ENCODE data around the gene LYG2. TPM values are rescaled to one million over a fixed set of nuclear protein-coding genes. Genes with fewer than 3 reads are reported as not detected.
"Not testable (repeated sequence)": the region's sequence is repeated elsewhere in the genome, so short reads cannot be mapped to it uniquely, and the experiment has no call there.

The LYG2 gene, protein sequence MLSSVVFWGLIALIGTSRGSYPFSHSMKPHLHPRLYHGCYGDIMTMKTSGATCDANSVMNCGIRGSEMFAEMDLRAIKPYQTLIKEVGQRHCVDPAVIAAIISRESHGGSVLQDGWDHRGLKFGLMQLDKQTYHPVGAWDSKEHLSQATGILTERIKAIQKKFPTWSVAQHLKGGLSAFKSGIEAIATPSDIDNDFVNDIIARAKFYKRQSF
- not detected in 2 replicates for total RNA-seq (2014; rRNA removed; shearing (Covaris generic); ENCODE audit: low replicate concordance)

GRCh38 chr2:99255491-99256318, at the start of gene LYG2:
LYG2 (minus strand) TSS chr2:99255666; CDS start chr2:99254260, 1,406 bp downstream.
- in situ Hi-C loops (cut with HindIII; ENCODE audit: low pct_unique_long_range_greater_than_20kb, low sequenced_read_pairs) = no loop called here
- no peak for DNase-seq (ENCODE audit: low read depth)

GRCh38 chr2:99301097-99301496, 45.6 kb upstream of the LYG2 start, which contains the start of gene LYG1:
LYG1 (minus strand) TSS chr2:99301197; CDS start chr2:99295670, 5,527 bp downstream.
- in situ Hi-C loops (cut with HindIII; ENCODE audit: low pct_unique_long_range_greater_than_20kb, low sequenced_read_pairs); DNase-seq (ENCODE audit: low read depth): not testable (repeated sequence)

GRCh38 chr2:99299580-99299979, 44.1 kb upstream of the LYG2 start:
- in situ Hi-C loops (cut with HindIII; ENCODE audit: low pct_unique_long_range_greater_than_20kb, low sequenced_read_pairs) = no loop called here
- DNase-seq (ENCODE audit: low read depth) = no peak

DNA sequence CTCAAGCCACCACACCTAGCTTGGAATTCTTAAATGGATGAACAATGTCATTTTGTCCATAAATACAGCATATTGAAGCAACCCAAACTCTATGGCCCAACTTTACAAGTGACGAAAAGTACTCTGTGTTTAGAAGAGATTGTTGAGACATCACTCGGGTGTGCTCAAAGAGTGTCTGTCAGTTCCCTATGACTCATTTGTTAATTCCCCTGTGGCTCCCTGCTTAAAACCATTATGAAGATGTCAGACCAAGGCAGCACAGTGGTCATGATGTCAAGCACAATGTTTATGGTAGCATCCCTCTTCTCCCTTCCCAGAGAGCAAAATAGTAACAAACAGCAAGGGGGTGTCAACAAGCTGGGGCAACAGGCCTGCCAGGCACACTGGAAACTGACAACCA, 42.5 kb upstream of the LYG2 start:
- no peak for DNase-seq (ENCODE audit: low read depth)
- in situ Hi-C loops (cut with HindIII; ENCODE audit: low pct_unique_long_range_greater_than_20kb, low sequenced_read_pairs) = no loop called here

DNA sequence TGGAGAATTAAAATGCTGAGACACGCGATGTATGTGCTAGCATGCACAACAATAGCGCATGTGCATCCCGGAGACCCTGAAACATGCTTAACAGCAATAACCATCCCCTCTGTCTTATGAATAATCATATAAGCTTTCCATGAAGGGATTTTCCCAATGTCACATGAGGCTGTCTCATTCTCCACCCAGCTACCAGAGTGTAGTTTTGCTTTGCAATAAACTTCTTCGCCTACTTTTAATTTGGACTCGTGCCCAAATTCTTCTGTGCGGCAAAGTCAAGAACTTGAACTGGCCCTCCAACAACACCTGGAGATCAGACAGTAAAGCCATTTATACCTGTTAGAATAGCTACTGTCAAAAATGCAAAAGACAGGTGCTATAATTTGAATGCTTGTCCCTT, 30.1 kb upstream of the LYG2 start:
- DNase-seq (ENCODE audit: low read depth) = peak; percentile 12
- in situ Hi-C loops (cut with HindIII; ENCODE audit: low pct_unique_long_range_greater_than_20kb, low sequenced_read_pairs) = no loop called here

GRCh38 chr2:99279969-99280695, 24.7 kb upstream of the LYG2 start:
- in situ Hi-C loops (cut with HindIII; ENCODE audit: low pct_unique_long_range_greater_than_20kb, low sequenced_read_pairs) = no loop called here
- DNase-seq (ENCODE audit: low read depth) = no peak

DNA sequence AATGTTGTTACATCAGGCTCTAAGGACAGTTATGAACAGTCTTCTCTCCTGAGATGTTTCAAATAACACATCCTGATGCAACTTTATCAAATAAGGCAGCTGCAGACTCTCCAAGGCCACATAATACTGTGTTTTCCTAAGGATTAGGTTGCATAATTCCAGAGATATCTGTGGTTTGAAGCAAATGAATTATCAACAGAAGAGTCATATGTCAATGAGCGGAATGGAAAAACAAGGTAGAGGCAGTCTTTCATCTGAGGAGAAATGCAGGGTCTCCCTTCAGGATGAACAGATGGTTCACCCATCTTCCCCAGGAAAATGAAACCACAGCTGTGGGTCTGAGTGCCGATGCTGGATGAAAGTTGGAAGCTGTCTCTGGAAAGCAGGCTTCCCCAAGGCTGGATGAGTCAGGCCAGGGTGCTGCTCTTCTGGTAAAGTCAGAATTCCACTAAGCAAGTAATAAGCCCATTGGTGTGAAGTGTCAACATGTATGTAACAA, 23.4 kb upstream of the LYG2 start:
- in situ Hi-C loops (cut with HindIII; ENCODE audit: low pct_unique_long_range_greater_than_20kb, low sequenced_read_pairs) = no loop called here

DNA sequence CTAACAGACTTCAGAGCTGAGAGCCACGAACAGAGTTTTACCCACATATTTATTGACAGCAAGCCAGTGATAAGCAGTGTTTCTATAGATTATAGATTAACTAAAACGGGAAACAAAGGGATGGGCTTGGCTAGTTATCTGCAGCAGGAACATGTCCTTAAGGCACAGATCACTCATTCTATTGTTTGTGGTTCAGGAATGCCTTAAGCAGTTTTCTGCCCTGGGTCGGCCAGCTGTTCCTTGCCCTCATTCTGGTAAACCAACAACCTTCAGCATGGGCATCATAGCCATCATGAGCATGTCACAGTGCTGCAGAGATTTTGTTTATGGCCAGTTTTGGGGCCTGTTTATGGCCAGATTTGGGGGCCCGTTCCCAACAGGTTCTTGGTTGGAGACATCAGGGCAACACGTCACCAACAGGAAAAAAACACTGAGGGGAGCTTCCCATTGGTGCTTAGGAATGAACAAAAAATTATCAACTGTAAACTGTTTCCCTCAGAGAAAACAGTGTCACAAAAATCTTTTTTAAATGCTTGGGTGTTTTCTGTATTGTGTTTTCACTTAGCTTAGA, 22.8 kb upstream of the LYG2 start:
- DNase-seq (ENCODE audit: low read depth); in situ Hi-C loops (cut with HindIII; ENCODE audit: low pct_unique_long_range_greater_than_20kb, low sequenced_read_pairs): not testable (repeated sequence)

More for the DNA sequence above, 23.4 kb upstream of the LYG2 start:
- DNase-seq (ENCODE audit: low read depth) = peak; percentile 62

- in situ Hi-C loops (cut with HindIII; ENCODE audit: low pct_unique_long_range_greater_than_20kb, low sequenced_read_pairs) = no loop called here
- no peak for DNase-seq (ENCODE audit: low read depth)
Observed at GRCh38 chr2:99275882-99276281, 20.4 kb upstream of the LYG2 start.

- in situ Hi-C loops (cut with HindIII; ENCODE audit: low pct_unique_long_range_greater_than_20kb, low sequenced_read_pairs) = no loop called here
- DNase-seq (ENCODE audit: low read depth) = no peak
Observed at GRCh38 chr2:99261242-99261641, 5.8 kb upstream of the LYG2 start.

- no peak for DNase-seq (ENCODE audit: low read depth)
- in situ Hi-C loops (cut with HindIII; ENCODE audit: low pct_unique_long_range_greater_than_20kb, low sequenced_read_pairs) = no loop called here
Observed at GRCh38 chr2:99260184-99260583, 4.7 kb upstream of the LYG2 start.

DNA sequence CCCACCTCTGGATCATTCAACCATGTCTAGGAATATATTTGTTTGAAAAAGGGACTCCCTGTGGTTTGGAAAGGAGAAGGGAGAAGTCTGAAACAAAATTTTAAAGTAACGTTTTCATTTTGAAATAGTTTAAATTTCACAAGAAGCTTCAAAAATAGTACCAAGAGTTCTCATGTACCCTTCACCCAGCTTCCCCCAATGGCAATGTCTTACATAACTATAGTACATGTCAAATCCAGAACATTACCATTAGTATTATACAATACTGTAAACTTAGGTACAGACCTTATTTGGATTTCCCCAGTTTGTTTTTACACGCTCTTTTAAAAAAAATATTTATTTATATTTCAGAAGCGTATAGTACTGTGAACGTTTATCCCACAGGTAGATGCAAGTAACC, 4.0 kb upstream of the LYG2 start:
- DNase-seq (ENCODE audit: low read depth) = no peak
- in situ Hi-C loops (cut with HindIII; ENCODE audit: low pct_unique_long_range_greater_than_20kb, low sequenced_read_pairs) = no loop called here

DNA sequence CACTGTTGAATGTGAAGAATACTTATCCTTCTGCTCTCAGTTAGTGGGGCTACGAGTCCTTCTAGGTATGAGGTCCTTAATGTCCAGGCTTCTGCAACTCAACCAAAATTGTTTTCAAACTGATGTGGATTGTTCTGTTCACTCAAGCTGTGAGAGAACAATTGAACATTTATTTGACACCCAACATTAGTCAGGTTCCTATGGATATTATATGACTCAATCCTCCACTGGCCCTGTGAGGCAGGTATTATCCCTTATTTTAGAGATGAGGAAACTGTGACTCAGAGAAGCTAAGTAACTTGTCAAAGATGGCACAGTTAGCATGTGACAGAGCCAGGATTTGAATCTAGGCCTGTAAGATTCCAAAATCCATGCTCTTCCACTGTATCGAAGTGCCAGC, 1.2 kb upstream of the LYG2 start:
- no peak for DNase-seq (ENCODE audit: low read depth)
- in situ Hi-C loops (cut with HindIII; ENCODE audit: low pct_unique_long_range_greater_than_20kb, low sequenced_read_pairs) = no loop called here

DNA sequence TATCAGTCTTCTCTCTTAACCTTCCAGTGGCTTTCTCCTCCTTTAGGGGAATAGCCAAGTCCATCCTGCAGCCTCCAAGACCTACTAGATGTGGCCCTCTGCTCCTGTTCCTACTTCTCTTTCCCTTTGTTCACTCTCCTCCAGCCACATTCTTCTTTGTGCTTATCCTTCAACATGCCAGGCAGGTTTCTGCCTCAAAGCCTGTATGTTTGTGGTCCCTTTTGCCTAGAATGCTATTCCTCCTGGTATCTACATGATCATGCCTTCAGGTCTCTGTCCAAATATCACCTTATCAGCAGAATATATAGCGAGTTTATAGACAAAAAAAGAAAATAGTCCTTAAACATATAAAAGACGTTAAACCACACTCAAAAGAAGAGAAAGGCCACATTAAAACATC, 5.5 kb downstream of the LYG2 start:
- in situ Hi-C loops (cut with HindIII; ENCODE audit: low pct_unique_long_range_greater_than_20kb, low sequenced_read_pairs) = no loop called here
- no peak for DNase-seq (ENCODE audit: low read depth)

DNA sequence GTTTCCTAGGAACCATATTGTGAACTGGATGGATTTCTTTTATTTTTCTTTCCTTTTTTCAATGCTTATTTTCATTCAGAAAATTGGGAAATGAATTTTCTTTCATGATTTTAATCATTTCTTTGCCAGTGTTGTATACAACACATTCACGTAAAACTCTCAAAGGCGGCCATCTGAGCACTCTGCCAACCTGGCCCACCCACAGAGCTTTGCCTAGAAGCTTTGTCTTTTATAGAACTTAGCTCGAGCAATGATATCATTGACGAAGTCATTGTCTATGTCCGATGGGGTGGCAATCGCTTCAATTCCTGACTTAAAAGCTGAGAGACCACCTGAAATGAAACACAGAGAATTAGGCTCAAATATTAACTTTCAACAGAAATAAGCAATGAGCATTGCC, 13.3 kb downstream of the LYG2 start:
- DNase-seq (ENCODE audit: low read depth) = no peak
- in situ Hi-C loops (cut with HindIII; ENCODE audit: low pct_unique_long_range_greater_than_20kb, low sequenced_read_pairs) = no loop called here

DNA sequence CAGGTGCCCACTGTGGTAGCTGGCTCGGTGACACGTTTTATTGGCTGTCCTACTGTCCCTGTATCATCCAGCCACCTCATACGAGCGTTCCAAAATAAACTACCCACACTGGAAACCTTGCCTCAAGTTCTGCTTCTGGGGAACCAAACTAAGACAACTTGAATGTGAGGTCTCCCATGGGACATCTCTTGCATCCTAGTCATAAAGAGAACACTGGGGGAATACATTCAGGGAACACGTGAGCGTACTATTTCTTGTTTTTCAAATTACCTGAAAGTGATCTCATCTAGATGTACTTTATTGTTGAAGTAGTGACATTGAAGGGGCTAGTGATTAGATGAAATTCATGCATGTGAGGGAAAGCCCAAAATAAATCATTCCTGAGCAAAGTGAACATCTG, 15.0 kb downstream of the LYG2 start:
- in situ Hi-C loops (cut with HindIII; ENCODE audit: low pct_unique_long_range_greater_than_20kb, low sequenced_read_pairs) = no loop called here

GRCh38 chr2:99238599-99238998, 16.9 kb downstream of the LYG2 start:
- in situ Hi-C loops (cut with HindIII; ENCODE audit: low pct_unique_long_range_greater_than_20kb, low sequenced_read_pairs) = no loop called here
- no peak for DNase-seq (ENCODE audit: low read depth)

More for the DNA sequence above, 15.0 kb downstream of the LYG2 start:
- DNase-seq (ENCODE audit: low read depth) = no peak

DNA sequence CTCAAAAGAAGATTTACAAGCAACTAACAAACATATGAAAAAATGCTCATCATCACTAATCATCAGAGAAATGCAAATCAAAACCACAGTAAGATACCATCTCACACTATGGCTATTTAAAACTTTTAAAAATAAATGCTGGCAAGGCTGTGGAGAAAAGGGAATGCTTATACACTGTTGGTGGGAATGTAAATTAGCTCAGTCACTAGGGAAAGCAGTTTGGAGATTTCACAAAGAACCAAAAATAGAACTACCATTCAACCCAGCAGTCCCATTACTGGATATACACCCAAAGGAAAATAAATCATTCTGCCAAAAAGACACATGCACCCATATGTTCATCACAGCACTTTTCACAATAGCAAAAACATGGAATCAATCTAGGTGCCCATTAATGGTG, 22.3 kb downstream of the LYG2 start:
- DNase-seq (ENCODE audit: low read depth); in situ Hi-C loops (cut with HindIII; ENCODE audit: low pct_unique_long_range_greater_than_20kb, low sequenced_read_pairs): not testable (repeated sequence)

Data from Caki2 (cell line).